Activated CD4-positive, alpha-beta T cell treated with anti-CD3 and anti-CD28 coated beads, Interleukin-10, Interleukin-2, amounts not matched to agents 100 ng/mL and 50 ng/mL, durations not matched to agents 16 hours and 8 hours (primary cell): Measurements from ENCODE around the gene SLCO4C1.

Experiments
- DNase-seq: peaks from one replicate; pipeline ENCODE4 v3.0.0-alpha.2; 2020

The SLCO4C1 gene

GRCh38 chr5:102262688-102263087 lies 33.4 kb downstream of the SLCO4C1 start:
- no peak for DNase-seq

GRCh38 chr5:102249381-102249780 lies 46.7 kb downstream of the SLCO4C1 start:
- no peak for DNase-seq

GRCh38 chr5:102243213-102243612 lies 52.9 kb downstream of the SLCO4C1 start:
- no peak for DNase-seq

- no peak for DNase-seq
These were observed 54.2 kb downstream of the SLCO4C1 start for GRCh38 chr5:102241809-102242421.

- DNase-seq = peak; percentile 23
These were observed 64.1 kb downstream of the SLCO4C1 start for GRCh38 chr5:102231693-102232619.

- DNase-seq = peak; percentile 9
These were observed 66.4 kb downstream of the SLCO4C1 start for GRCh38 chr5:102229685-102230084.

GRCh38 chr5:102226321-102226720 lies 69.8 kb downstream of the SLCO4C1 start:
- DNase-seq = no peak

GRCh38 chr5:102223542-102224477 lies 72.3 kb downstream of the SLCO4C1 start:
- peak; percentile 42 for DNase-seq

GRCh38 chr5:102222772-102223171 lies 73.3 kb downstream of the SLCO4C1 start:
- no peak for DNase-seq

GRCh38 chr5:102221949-102222348 lies 74.1 kb downstream of the SLCO4C1 start:
- DNase-seq = no peak

GRCh38 chr5:102218159-102218558 lies 77.9 kb downstream of the SLCO4C1 start:
- DNase-seq = peak; percentile 41

- DNase-seq = no peak
These were observed 79.4 kb downstream of the SLCO4C1 start for GRCh38 chr5:102216678-102217077.

- no peak for DNase-seq
These were observed 84.9 kb downstream of the SLCO4C1 start for GRCh38 chr5:102211165-102211564.

- DNase-seq = no peak
These were observed 95.2 kb downstream of the SLCO4C1 start for GRCh38 chr5:102200861-102201260.

GRCh38 chr5:102196481-102196880 lies 99.6 kb downstream of the SLCO4C1 start:
- DNase-seq = no peak
